H1 (cell line): Measurements from ENCODE around the gene EPRS1. TPM values are rescaled to one million over a fixed set of nuclear protein-coding genes. Genes with fewer than 3 reads are reported as not detected.

ENCODE experiments used
- BACH1 ChIP-seq: IDR thresholded peaks from 2 replicates; pipeline ENCODE4 v1.6.1; 2012; ENCODE audit warnings: low read length, improper control_type of control experiment
- BCL11A ChIP-seq, 2 experiments: IDR thresholded peaks; one replicate each; pipeline ENCODE4 v1.6.1; 2011; ENCODE audit warnings: low read depth in 2 of 2, low read length in 2 of 2, mild to moderate bottlenecking in 2 of 2
- CBX8 ChIP-seq: fragments of 300-800, 300-1000 bp; sonication (generic); IDR thresholded peaks from 2 replicates; pipeline ENCODE4 v1.7.1; 2016; ENCODE audit warnings: low read depth, low read length, borderline replicate concordance
- E2F6 ChIP-seq: IDR thresholded peaks from 2 replicates; pipeline ENCODE4 v1.6.1; 2012; ENCODE audit warnings: inconsistent platforms
- EGR1 ChIP-seq: IDR thresholded peaks from 2 replicates; pipeline ENCODE4 v1.6.1; 2011; ENCODE audit warnings: low read depth, low read length, borderline replicate concordance
- HDAC6 ChIP-seq: IDR thresholded peaks from one replicate; pipeline ENCODE4 v1.7.1; 2012; ENCODE audit warnings: low read depth, mild to moderate bottlenecking, inconsistent platforms, low read length, moderate library complexity
- KDM4A ChIP-seq: IDR thresholded peaks from one replicate; pipeline ENCODE4 v1.7.1; 2012; ENCODE audit warnings: low read depth, mild to moderate bottlenecking, moderate library complexity, low read length, inconsistent platforms; ENCODE audit not compliant: severe bottlenecking
- NRF1 ChIP-seq: IDR thresholded peaks from 2 replicates; pipeline ENCODE4 v1.6.1; 2011; ENCODE audit warnings: mild to moderate bottlenecking, low read depth, low read length, improper control_type of control experiment
- RFX5 ChIP-seq: IDR thresholded peaks from 2 replicates; pipeline ENCODE4 v1.6.1; 2011; ENCODE audit warnings: low read depth, low read length, improper control_type of control experiment, borderline replicate concordance
- RNF2 ChIP-seq: fragments of 200-900, 300-1000 bp; sonication (generic); IDR thresholded peaks from 2 replicates; pipeline ENCODE4 v1.7.1; 2016; ENCODE audit warnings: borderline replicate concordance, low read depth, mild to moderate bottlenecking, antibody characterized with exemption, low read length; ENCODE audit not compliant: poor library complexity, severe bottlenecking; ENCODE audit errors: missing control alignments
- SUZ12 ChIP-seq: fragments of 200-600 bp; sonication (generic); IDR thresholded peaks from 2 replicates; pipeline ENCODE4 v1.6.1; 2012; ENCODE audit warnings: mild to moderate bottlenecking, inconsistent platforms, low read length, moderate library complexity, mixed read lengths
- TAF1 ChIP-seq: IDR thresholded peaks from 2 replicates; pipeline ENCODE4 v1.6.1; 2011; ENCODE audit warnings: mild to moderate bottlenecking, low read depth, low read length
- TAF7 ChIP-seq: optimal IDR thresholded peaks from 2 replicates; pipeline ENCODE3; 2011; ENCODE audit warnings: low read depth, mild to moderate bottlenecking, inconsistent platforms, low read length, moderate library complexity, borderline replicate concordance
- ZNF274 ChIP-seq: IDR thresholded peaks from 2 replicates; pipeline ENCODE4 v1.7.0; 2012; ENCODE audit warnings: low read length, borderline replicate concordance; ENCODE audit errors: extremely low read depth
- polyA plus RNA-seq, 7 experiments: library from polyadenylated mRNA; depleted of rRNA in 3 of 7; stranded (reverse) in 5 of 7; unstranded in 2 of 7; fragments of >200 nt in 5 of 7; fragments of 200-250 nt in 2 of 7; gene quantifications; 1 replicate in 5 of 7; 2 replicates in 1 of 7; 4 replicates in 1 of 7; pipeline versions ENCODE4 v1.2.1 to v1.2.3, GENCODE V29; 2011 to 2013; ENCODE audit warnings: missing spikeins in 2 of 7, mixed read lengths in 2 of 7
- total RNA-seq: library from RNA; stranded (reverse); fragmentation: NEBNext Ultra II Directional; extraction: Animal tissue kit (Norgen Biotek cat#: 25700); gene quantifications from 2 replicates; pipeline ENCODE4 v1.2.1, GENCODE V29; 2021
- TF ChIP-seq, protein P1 (sequence below): IDR thresholded peaks from 2 replicates; pipeline ENCODE4 v1.6.1; 2012; ENCODE audit warnings: low read length, inconsistent platforms

EPRS1 gene
- total and polyA plus RNA-seq, 2 of the 8 experiments (the other 6 are each of a cell fraction or from before 2014, with no cell fraction given), result 38.4 to 171 TPM

DNA sequence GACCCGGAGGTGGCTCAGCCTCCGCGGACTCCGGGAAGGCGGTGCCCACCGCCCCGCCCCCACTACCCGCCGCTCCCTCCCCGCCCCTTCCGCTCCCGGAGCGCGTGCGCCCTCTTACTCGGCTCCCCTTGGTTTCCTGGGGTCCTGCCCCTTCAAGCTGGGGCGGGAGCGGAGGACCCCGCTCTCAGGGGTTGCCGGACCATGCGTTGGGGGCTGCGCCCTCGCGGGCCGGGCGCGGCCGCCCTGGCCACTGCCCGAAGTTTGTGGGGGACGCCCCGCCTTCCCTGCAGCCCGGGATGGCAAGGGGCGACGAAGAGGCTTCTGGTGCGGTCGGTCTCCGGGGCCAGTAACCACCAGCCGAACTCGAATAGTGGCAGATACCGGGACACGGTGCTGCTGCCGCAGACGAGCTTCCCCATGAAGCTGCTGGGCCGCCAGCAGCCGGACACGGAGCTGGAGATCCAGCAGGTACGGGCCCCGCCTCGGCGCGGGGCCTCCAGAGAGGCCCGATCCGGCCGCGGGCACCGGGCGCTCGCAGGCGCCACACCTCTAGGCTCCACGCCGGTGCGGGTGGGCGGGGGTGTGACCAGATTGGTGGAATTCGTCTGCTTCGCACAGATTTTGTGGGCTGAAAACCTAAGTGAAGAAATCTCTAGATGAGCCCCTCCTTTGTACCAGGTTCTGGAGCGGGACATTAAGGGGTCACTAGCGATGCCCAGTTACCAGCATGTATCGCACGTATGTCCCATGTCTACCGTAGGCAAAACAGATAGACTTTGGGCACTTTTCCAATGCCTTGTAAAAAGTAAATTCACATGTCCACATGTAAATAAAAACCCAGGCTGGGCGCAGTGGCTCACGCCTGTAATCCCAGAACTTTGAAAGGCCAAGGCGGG lies 48.0 kb upstream of the EPRS1 start, which contains the start of gene IARS2 (continued):
- TF ChIP-seq TAF7 (no peak), BACH1 (no peak), RNF2 (no peak), HDAC6 (no peak), TAF1 (peak; percentile 45; the same call in 1 of the 2 replicates), E2F6 (peak; percentile 63), EGR1 (no peak), SUZ12 (no peak), KDM4A (peak; percentile 70), NRF1 (no peak), BCL11A (IDR thresholded peaks at IDR 0.05; ENCODE audit: low read depth in 2 of 2, low read length in 2 of 2) (no peak), CBX8 (no peak), ZNF274 (no peak), RFX5 (no peak)
- TF ChIP-seq, protein P1, sequence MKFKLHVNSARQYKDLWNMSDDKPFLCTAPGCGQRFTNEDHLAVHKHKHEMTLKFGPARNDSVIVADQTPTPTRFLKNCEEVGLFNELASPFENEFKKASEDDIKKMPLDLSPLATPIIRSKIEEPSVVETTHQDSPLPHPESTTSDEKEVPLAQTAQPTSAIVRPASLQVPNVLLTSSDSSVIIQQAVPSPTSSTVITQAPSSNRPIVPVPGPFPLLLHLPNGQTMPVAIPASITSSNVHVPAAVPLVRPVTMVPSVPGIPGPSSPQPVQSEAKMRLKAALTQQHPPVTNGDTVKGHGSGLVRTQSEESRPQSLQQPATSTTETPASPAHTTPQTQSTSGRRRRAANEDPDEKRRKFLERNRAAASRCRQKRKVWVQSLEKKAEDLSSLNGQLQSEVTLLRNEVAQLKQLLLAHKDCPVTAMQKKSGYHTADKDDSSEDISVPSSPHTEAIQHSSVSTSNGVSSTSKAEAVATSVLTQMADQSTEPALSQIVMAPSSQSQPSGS, result no peak
